ENCODE results near the gene MMP11. TPM values are rescaled to one million over a fixed set of nuclear protein-coding genes. Genes with fewer than 3 reads are reported as not detected.

MMP11 gene
- total and polyA plus RNA-seq, 12 donors, result 0.44 to 7.4 (median 4.3) TPM

DNA sequence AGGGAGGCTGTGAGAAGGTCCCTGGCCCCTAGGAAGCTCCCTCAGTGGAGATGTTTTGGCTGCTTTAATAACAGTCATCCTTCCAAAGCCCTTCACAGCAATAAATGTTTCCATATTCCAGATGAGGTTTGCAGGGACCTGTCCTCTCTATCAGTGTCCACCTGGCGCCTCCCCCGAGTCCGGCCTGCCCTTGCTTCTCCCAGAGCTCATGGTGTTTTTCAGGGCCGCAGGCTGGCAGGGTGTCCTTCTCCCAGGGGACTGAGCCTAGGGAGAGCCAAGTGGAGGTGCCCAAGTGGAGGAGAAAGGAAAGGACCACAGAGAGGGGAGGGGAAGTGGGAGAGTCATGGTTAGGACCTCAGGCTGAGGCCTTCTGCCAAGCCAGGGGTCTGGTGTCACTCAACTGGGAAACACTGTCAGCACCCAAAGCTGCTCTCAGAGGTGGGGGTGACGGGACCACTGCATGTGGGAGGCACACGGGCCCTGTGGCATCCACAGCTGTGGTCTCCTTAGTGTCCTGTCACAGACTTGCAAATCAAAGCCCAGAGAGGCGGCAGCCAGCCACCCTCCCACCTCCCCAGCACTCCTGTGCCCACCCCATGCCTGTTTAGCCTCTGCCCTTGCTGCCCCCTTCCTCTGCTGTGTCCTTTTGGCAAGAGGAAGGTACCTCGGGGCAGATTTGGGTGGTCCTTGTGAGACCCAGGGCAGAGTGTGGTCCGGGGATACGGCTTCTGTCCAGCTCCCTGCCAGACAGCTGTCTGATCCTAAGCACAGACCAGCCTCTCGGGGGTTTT lies 59.8 kb downstream of the MMP11 start:
- TF ChIP-seq, protein P1, sequence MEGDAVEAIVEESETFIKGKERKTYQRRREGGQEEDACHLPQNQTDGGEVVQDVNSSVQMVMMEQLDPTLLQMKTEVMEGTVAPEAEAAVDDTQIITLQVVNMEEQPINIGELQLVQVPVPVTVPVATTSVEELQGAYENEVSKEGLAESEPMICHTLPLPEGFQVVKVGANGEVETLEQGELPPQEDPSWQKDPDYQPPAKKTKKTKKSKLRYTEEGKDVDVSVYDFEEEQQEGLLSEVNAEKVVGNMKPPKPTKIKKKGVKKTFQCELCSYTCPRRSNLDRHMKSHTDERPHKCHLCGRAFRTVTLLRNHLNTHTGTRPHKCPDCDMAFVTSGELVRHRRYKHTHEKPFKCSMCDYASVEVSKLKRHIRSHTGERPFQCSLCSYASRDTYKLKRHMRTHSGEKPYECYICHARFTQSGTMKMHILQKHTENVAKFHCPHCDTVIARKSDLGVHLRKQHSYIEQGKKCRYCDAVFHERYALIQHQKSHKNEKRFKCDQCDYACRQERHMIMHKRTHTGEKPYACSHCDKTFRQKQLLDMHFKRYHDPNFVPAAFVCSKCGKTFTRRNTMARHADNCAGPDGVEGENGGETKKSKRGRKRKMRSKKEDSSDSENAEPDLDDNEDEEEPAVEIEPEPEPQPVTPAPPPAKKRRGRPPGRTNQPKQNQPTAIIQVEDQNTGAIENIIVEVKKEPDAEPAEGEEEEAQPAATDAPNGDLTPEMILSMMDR (IDR thresholded peaks at IDR 0.05), result no peak
- no peak for TF ChIP-seq POLR2A (IDR thresholded peaks at IDR 0.05)
- DNase-seq, result peak in 2 of 7 donors; percentile 9 to 15
- Histone ChIP-seq H3K36me3 (replicated peaks in 1 of 2) (peaks cover 0 to 42% of the 10 kb centered on the region in 2 donors), H3K9me3 (replicated peaks in 1 of 3) (no peaks in the 10 kb centered on the region), H3K4me1 (replicated peaks in 1 of 2) (peaks cover 0 to 11% of the 10 kb centered on the region in 2 donors), H3K4me3 (no peak overlapping the region), H3K27me3 (no peaks in the 10 kb centered on the region), H3K27ac (no peak overlapping the region)
- intact Hi-C loops (cut with DNase I), result no loop called here
- WGBS, 4 donors, result 70 to 76% (median 72%) methylated on average over 10 to 11 of the region's 11 CpGs

DNA sequence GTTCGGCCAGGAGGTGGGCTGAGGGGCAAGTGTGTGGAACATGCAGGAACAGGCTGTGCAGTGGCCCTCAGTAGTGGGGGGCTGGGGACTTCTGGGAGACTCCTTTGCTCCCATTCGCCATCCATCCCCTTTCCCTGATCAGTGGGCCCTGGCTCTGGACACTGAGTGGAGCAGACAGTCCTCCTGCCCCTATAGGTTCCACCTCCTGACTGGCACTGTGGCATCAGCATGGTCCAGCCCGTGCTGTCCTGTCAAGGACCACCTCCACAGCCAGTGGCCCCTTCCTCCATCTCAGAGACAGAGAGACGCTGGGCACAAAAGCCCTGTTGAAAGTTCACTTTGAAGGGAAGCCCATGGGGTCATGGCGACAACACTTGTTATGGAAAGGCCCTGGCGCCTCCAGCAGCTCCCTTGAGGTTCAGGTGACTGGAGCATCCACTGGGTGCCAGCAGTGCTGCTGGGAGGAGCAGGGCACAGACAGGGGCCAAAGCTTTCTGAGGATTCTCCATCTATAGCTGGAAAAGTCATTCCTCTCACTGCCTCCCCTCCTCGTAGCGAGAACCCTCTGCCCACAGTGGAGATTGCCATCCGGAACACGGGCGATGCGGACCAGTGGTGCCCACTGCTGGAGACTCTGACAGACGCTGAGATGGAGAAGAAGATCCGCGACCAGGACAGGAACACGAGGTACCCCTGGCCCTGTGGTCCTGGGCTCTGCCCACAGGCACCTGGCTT lies 60.5 kb downstream of the MMP11 start:
- H3K36me3 ChIP-seq (replicated peaks in 1 of 2), result peaks cover 0 to 34% of the 10 kb centered on the region in 2 donors
- H3K9me3 ChIP-seq (replicated peaks in 1 of 3), result no peaks in the 10 kb centered on the region
- intact Hi-C loops (cut with DNase I), result no loop called here
- TF ChIP-seq, protein P1 (IDR thresholded peaks at IDR 0.05), result no peak
- TF ChIP-seq POLR2A (IDR thresholded peaks at IDR 0.05), result no peak
- no peak overlapping the region for H3K4me3 ChIP-seq
- no peaks in the 10 kb centered on the region for H3K27me3 ChIP-seq
- 85 to 94% (median 89%) methylated on average over 13 to 16 of the region's 16 CpGs for WGBS, 4 donors
- no peak overlapping the region for H3K27ac ChIP-seq
- H3K4me1 ChIP-seq (replicated peaks in 1 of 2), result peaks cover under 1 to 14% of the 10 kb centered on the region in 2 donors
- DNase-seq, result peak in 2 of 7 donors; percentile 5 to 15

Other genes with a start within 250 kb of the MMP11 start
- gene IGLL1, start 192.6 kb upstream of the MMP11 start, total RNA-seq, result under 1 TPM in 1 of 9 donors, not detected in 8; 0.17 TPM
- gene IGLL1, start 192.6 kb upstream of the MMP11 start, polyA plus RNA-seq, result under 1 TPM in 1 of 3 donors, not detected in 2; 0.48 TPM
- gene DRICH1, start 140.5 kb upstream of the MMP11 start, total RNA-seq, result 1 to 10 TPM in 2 of 9 donors, under 1 TPM in 2, not detected in 5; 0.26 to 1.6 (median 0.80) TPM
- gene DRICH1, start 140.5 kb upstream of the MMP11 start, polyA plus RNA-seq, result 1 to 10 TPM in 2 of 3 donors, under 1 TPM in 1; 0.51 to 6.0 (median 1.0) TPM
- gene RGL4, start 81.8 kb upstream of the MMP11 start, total RNA-seq, result 1 to 10 TPM in 1 of 9 donors, not detected in 8; 3.1 TPM
- gene RGL4, start 81.8 kb upstream of the MMP11 start, polyA plus RNA-seq, result under 1 TPM in 2 of 3 donors, not detected in 1; 0.84 to 0.88 TPM
- 1 to 10 TPM; 1.9 to 6.1 (median 4.9) TPM for gene ZNF70, start 21.7 kb upstream of the MMP11 start, total RNA-seq
- 1 to 10 TPM in 2 of 3 donors, under 1 TPM in 1; 0.94 to 3.8 (median 2.7) TPM for gene ZNF70, start 21.7 kb upstream of the MMP11 start, polyA plus RNA-seq
- 10 to 100 TPM in 4 of 9 donors, 1 to 10 TPM in 5; 2.2 to 38.7 (median 4.0) TPM for gene VPREB3, start 18.4 kb upstream of the MMP11 start, total RNA-seq
- gene VPREB3, start 18.4 kb upstream of the MMP11 start, polyA plus RNA-seq, result 10 to 100 TPM; 16.7 to 42.2 (median 37.6) TPM
- gene C22orf15, start 9.9 kb upstream of the MMP11 start, total RNA-seq, result under 1 TPM in 3 of 9 donors, not detected in 6; 0.11 to 0.26 (median 0.14) TPM
- gene C22orf15, start 9.9 kb upstream of the MMP11 start, polyA plus RNA-seq, result under 1 TPM in 2 of 3 donors, not detected in 1; 0.24 to 0.80 TPM
- gene CHCHD10, start 4.9 kb upstream of the MMP11 start, total RNA-seq, result 100 to 1,000 TPM in 5 of 9 donors, 10 to 100 TPM in 3, 1 to 10 TPM in 1; 4.6 to 177 (median 118) TPM
- gene CHCHD10, start 4.9 kb upstream of the MMP11 start, polyA plus RNA-seq, result 100 to 1,000 TPM; 199 to 528 (median 520) TPM
- 10 to 100 TPM; 58.2 to 95.5 (median 81.3) TPM for gene SMARCB1, start 14.1 kb downstream of the MMP11 start, total RNA-seq
- 10 to 100 TPM; 41.3 to 77.0 (median 54.9) TPM for gene SMARCB1, start 14.1 kb downstream of the MMP11 start, polyA plus RNA-seq
- 1 to 10 TPM in 6 of 9 donors, under 1 TPM in 2, not detected in 1; 0.36 to 3.7 (median 2.3) TPM for gene DERL3, start 66.2 kb downstream of the MMP11 start, total RNA-seq
- 1 to 10 TPM; 2.7 to 4.3 (median 3.8) TPM for gene DERL3, start 66.2 kb downstream of the MMP11 start, polyA plus RNA-seq
- 10 to 100 TPM; 12.8 to 30.0 (median 21.3) TPM for gene SLC2A11, start 85.0 kb downstream of the MMP11 start, total RNA-seq
- gene SLC2A11, start 85.0 kb downstream of the MMP11 start, polyA plus RNA-seq, result 10 to 100 TPM; 11.3 to 35.3 (median 18.6) TPM
- 1,000 to 10,000 TPM in 2 of 9 donors, 100 to 1,000 TPM in 7; 377 to 1,248 (median 770) TPM for gene MIF, start 121.5 kb downstream of the MMP11 start, total RNA-seq
- gene MIF, start 121.5 kb downstream of the MMP11 start, polyA plus RNA-seq, result 1,000 to 10,000 TPM in 2 of 3 donors, 10 to 100 TPM in 1; 49.4 to 2,556 (median 2,290) TPM
- gene GSTT2B, start 188.3 kb downstream of the MMP11 start, total RNA-seq, result 100 to 1,000 TPM in 1 of 9 donors, 10 to 100 TPM in 6, 1 to 10 TPM in 2; 3.6 to 102 (median 46.8) TPM
- 100 to 1,000 TPM in 1 of 3 donors, 10 to 100 TPM in 2; 17.1 to 169 (median 51.2) TPM for gene GSTT2B, start 188.3 kb downstream of the MMP11 start, polyA plus RNA-seq
- 1 to 10 TPM in 4 of 9 donors, under 1 TPM in 3, not detected in 2; 0.11 to 4.2 (median 1.2) TPM for gene DDTL, start 194.0 kb downstream of the MMP11 start, total RNA-seq
- 1 to 10 TPM in 1 of 3 donors, under 1 TPM in 1, not detected in 1; 0.98 to 3.5 TPM for gene DDTL, start 194.0 kb downstream of the MMP11 start, polyA plus RNA-seq
- 100 to 1,000 TPM in 8 of 9 donors, 10 to 100 TPM in 1; 90.1 to 317 (median 148) TPM for gene DDT, start 201.6 kb downstream of the MMP11 start, total RNA-seq
- gene DDT, start 201.6 kb downstream of the MMP11 start, polyA plus RNA-seq, result 100 to 1,000 TPM in 1 of 3 donors, 10 to 100 TPM in 2; 62.1 to 184 (median 95.3) TPM
- 1 to 10 TPM in 5 of 9 donors, under 1 TPM in 4; 0.28 to 6.1 (median 1.0) TPM for gene GSTT2, start 207.3 kb downstream of the MMP11 start, total RNA-seq
- 1 to 10 TPM in 1 of 3 donors, under 1 TPM in 2; 0.24 to 1.6 (median 0.40) TPM for gene GSTT2, start 207.3 kb downstream of the MMP11 start, polyA plus RNA-seq
- gene GSTT4, start 232.6 kb downstream of the MMP11 start, total RNA-seq, result not detected
- gene GSTT4, start 232.6 kb downstream of the MMP11 start, polyA plus RNA-seq, result not detected
- gene CABIN1, start 238.5 kb downstream of the MMP11 start, total RNA-seq, result 10 to 100 TPM; 20.0 to 63.8 (median 42.3) TPM
- gene CABIN1, start 238.5 kb downstream of the MMP11 start, polyA plus RNA-seq, result 10 to 100 TPM; 15.4 to 80.9 (median 80.2) TPM